Measurements from ENCODE around the gene RMC1. TPM values are rescaled to one million over a fixed set of nuclear protein-coding genes. Genes with fewer than 3 reads are reported as not detected.
"Not testable (repeated sequence)": the region's sequence is repeated elsewhere in the genome, so short reads cannot be mapped to it uniquely, and the experiment has no call there.

Gene RMC1
- polyA plus RNA-seq, 1 experiment: 10.8 TPM

GRCh38 chr18:23550898-23551297 is 47.6 kb downstream of the RMC1 start:
- ChIA-PET CTCF (interaction anchor here (1.6 kb wide), 1 partner anchor 52 kb away, joined by 5 read pairs; no protein-coding TSS in a partner anchor), POLR2A (interaction anchor here (0.6 kb wide), 1 partner anchor 560 kb away, joined by 8 read pairs; no protein-coding TSS in a partner anchor)
- DNase-seq (ENCODE audit: low read depth): no peak
- H3K36me3 ChIP-seq (ENCODE audit: control insufficient read depth, insufficient read depth, low read length): peaks cover 23% of the 10 kb centered on the region
- TF ChIP-seq, protein P1, sequence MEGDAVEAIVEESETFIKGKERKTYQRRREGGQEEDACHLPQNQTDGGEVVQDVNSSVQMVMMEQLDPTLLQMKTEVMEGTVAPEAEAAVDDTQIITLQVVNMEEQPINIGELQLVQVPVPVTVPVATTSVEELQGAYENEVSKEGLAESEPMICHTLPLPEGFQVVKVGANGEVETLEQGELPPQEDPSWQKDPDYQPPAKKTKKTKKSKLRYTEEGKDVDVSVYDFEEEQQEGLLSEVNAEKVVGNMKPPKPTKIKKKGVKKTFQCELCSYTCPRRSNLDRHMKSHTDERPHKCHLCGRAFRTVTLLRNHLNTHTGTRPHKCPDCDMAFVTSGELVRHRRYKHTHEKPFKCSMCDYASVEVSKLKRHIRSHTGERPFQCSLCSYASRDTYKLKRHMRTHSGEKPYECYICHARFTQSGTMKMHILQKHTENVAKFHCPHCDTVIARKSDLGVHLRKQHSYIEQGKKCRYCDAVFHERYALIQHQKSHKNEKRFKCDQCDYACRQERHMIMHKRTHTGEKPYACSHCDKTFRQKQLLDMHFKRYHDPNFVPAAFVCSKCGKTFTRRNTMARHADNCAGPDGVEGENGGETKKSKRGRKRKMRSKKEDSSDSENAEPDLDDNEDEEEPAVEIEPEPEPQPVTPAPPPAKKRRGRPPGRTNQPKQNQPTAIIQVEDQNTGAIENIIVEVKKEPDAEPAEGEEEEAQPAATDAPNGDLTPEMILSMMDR (IDR thresholded peaks at IDR 0.05; ENCODE audit: insufficient read depth, low read depth, low read length): no peak
- H3K27me3 ChIP-seq (ENCODE audit: control insufficient read depth, insufficient read depth, low read length): no peaks in the 10 kb centered on the region
- no peak overlapping the region for H3K4me3 ChIP-seq (ENCODE audit: low read depth, low read length)

GRCh38 chr18:23551978-23552377 is 48.7 kb downstream of the RMC1 start:
- CTCF ChIA-PET: interaction anchor here (1.2 to 1.6 kb wide), 3 partner anchors 8 to 53 kb away, joined by 3 to 5 read pairs (median 5); no protein-coding TSS in a partner anchor

DNA sequence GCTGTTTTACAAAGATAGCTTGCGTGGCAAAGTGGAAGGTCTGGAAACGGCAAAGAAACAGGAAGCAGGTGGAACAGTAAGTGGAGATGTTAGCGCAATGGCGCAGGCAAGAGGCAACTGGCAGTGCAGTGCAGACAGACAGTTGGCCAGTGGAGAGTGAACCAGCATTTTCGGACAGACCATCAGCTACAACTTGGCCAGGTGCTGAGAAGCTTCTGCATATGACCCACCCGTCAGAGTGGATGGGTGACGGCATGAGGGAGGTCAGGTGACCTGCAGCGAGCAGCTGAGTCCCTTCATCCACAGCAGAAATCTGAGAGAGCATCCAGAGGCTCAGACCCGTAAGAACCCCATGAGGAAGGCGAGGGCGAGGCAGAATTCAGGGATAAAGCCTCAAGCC is 49.2 kb downstream of the RMC1 start:
- CTCF ChIA-PET: interaction anchor here (1.2 to 1.6 kb wide), 3 partner anchors 8 to 54 kb away, joined by 3 to 5 read pairs (median 5); no protein-coding TSS in a partner anchor
- TF ChIP-seq, protein P1 (IDR thresholded peaks at IDR 0.05; ENCODE audit: insufficient read depth, low read depth, low read length): no peak
- no peak overlapping the region for H3K4me3 ChIP-seq (ENCODE audit: low read depth, low read length)
- POLR2A ChIA-PET: no interaction called here
- H3K27me3 ChIP-seq (ENCODE audit: control insufficient read depth, insufficient read depth, low read length): no peaks in the 10 kb centered on the region
- peaks cover 31% of the 10 kb centered on the region for H3K36me3 ChIP-seq (ENCODE audit: control insufficient read depth, insufficient read depth, low read length)
- DNase-seq (ENCODE audit: low read depth): no peak

More at GRCh38 chr18:23551978-23552377, 48.7 kb downstream of the RMC1 start:
- peaks cover 30% of the 10 kb centered on the region for H3K36me3 ChIP-seq (ENCODE audit: control insufficient read depth, insufficient read depth, low read length)
- no peak overlapping the region for H3K4me3 ChIP-seq (ENCODE audit: low read depth, low read length)
- no peaks in the 10 kb centered on the region for H3K27me3 ChIP-seq (ENCODE audit: control insufficient read depth, insufficient read depth, low read length)
- POLR2A ChIA-PET: no interaction called here
- TF ChIP-seq, protein P1 (IDR thresholded peaks at IDR 0.05; ENCODE audit: insufficient read depth, low read depth, low read length): no peak
- DNase-seq (ENCODE audit: low read depth): no peak

DNA sequence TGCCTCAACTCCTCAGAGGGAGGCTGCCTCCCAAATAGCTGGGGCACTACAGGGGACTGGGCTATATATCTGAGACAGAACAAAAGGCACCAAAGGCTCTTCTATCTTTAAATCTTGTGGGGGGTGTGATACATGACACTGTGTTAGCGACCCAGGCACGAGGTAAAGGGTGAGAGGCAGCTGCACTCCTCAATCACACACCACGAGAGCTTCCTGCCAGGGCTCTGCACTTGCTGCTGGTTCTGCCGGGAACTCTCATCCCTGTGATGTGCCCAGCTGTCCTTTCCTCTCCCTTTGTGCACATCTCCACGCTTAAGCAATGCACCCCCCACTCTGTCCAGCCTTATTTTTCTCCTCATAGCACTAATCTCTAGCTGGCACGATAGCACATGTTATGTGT is 50.6 kb downstream of the RMC1 start:
- Histone ChIP-seq H3K4me3 (ENCODE audit: low read depth, low read length) (no peak overlapping the region), H3K36me3 (ENCODE audit: control insufficient read depth, insufficient read depth, low read length) (peaks cover 31% of the 10 kb centered on the region), H3K27me3 (ENCODE audit: control insufficient read depth, insufficient read depth, low read length) (no peaks in the 10 kb centered on the region)
- TF ChIP-seq, protein P1 (IDR thresholded peaks at IDR 0.05; ENCODE audit: insufficient read depth, low read depth, low read length): no peak
- no peak for DNase-seq (ENCODE audit: low read depth)
- ChIA-PET POLR2A (no interaction called here), CTCF (no interaction called here)

DNA sequence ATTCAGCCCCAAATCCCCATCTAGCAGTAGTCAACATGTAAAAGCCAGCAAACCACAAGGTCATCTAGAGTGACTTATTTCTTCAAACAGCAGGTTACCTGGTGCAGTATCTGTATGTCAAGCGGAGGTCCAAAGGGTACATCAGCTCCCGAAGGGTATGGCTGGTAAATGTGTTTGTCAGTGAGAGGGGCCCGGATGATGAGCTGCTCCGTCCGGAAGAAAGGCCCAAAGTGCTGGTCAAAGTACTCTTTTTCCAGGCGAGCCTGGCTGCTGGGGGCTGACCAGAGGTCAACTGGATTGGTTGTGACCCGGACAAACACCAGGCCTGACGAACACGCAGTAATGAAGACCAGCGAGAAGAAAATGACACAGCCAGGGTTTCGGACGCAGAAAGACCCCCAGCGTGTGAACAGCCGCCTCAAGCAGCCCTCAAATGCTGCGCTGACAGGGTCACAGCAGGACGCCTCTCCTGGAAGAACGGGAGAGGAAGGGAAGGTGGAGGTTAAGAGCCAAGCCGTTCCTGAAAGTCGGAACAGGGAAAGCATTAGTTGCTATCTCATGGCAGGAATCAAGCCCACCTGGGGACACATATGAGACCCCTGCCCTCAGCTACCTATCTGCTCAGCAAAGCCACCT is 53.0 kb downstream of the RMC1 start:
- Histone ChIP-seq H3K4me3 (ENCODE audit: low read depth, low read length) (no peak overlapping the region), H3K36me3 (ENCODE audit: control insufficient read depth, insufficient read depth, low read length) (peaks cover 40% of the 10 kb centered on the region), H3K27me3 (ENCODE audit: control insufficient read depth, insufficient read depth, low read length) (no peaks in the 10 kb centered on the region)
- DNase-seq (ENCODE audit: low read depth): no peak
- TF ChIP-seq, protein P1 (IDR thresholded peaks at IDR 0.05; ENCODE audit: insufficient read depth, low read depth, low read length): no peak
- POLR2A ChIA-PET: no interaction called here
- CTCF ChIA-PET: interaction anchor here (1.5 to 1.7 kb wide), 2 partner anchors 9 to 147 kb away, joined by 3 to 4 read pairs; no protein-coding TSS in a partner anchor

DNA sequence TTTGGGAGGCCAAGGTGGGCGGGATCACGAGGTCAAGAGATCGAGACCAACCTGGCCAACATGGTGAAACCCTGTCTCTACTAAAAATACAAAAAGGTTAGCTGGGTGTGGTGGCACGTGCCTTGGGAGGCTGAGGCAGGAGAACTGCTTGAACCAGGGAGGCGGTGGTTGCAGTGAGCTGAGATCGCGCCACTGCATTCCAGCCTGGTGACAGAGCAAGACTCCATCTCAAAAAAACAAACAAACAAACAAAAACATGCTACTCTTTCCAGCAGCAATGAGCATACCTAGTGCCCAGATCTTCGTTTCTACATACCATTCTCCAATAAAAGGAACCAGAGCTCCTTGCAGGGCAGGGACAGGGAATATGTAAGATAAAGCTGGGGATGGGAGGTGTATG is 54.2 kb downstream of the RMC1 start:
- DNase-seq (ENCODE audit: low read depth); POLR2A ChIA-PET; H3K27me3 ChIP-seq (ENCODE audit: control insufficient read depth, insufficient read depth, low read length); H3K4me3 ChIP-seq (ENCODE audit: low read depth, low read length): not testable (repeated sequence)
- peaks cover 40% of the 10 kb centered on the region for H3K36me3 ChIP-seq (ENCODE audit: control insufficient read depth, insufficient read depth, low read length)
- CTCF ChIA-PET: interaction anchor here (1.7 kb wide), 1 partner anchor 146 kb away, joined by 4 read pairs; no protein-coding TSS in a partner anchor

Measured in BJ (cell line).